Central memory CD8-positive, alpha-beta T cell (primary cell): ENCODE data around the gene IL1R1.

Experiments used
- ATAC-seq: fragments of 150-1000 bp; cut with Tn5 transposase; replicated peaks from 2 replicates; pipeline ENCODE4 v1.10.0; 2022; ENCODE audit warnings: mild to moderate bottlenecking, moderate FRiP score, moderate number of reproducible peaks; ENCODE audit not compliant: poor library complexity, severe bottlenecking; ENCODE audit errors: extremely low read depth
- DNase-seq, 2 donors: peaks; one replicate each; pipeline ENCODE4 v3.0.0; 2021; ENCODE audit warnings: low spot score in 2 of 2
- H3K27ac Mint-ChIP-seq: one replicate; pipeline ENCODE4 v1.8.0; 2022; ENCODE audit warnings: low read depth, mild to moderate bottlenecking, moderate library complexity, mixed read lengths
- H3K27me3 Mint-ChIP-seq: one replicate; pipeline ENCODE4 v1.8.0; 2022; ENCODE audit warnings: mixed read lengths
- H3K36me3 Mint-ChIP-seq: one replicate; pipeline ENCODE4 v1.8.0; 2022; ENCODE audit warnings: mild to moderate bottlenecking, moderate library complexity, mixed read lengths; ENCODE audit not compliant: insufficient read depth
- H3K4me1 Mint-ChIP-seq: one replicate; pipeline ENCODE4 v1.8.0; 2022; ENCODE audit warnings: mixed read lengths
- H3K4me3 Mint-ChIP-seq: one replicate; pipeline ENCODE4 v1.8.0; 2022; ENCODE audit warnings: mild to moderate bottlenecking, moderate library complexity, mixed read lengths
- H3K9me3 Mint-ChIP-seq: one replicate; pipeline ENCODE4 v1.8.0; 2022; ENCODE audit warnings: mixed read lengths

IL1R1 gene

GRCh38 chr2:102226171-102226570 lies 83.6 kb downstream of the IL1R1 start:
- no peaks in the 10 kb centered on the region for H3K9me3 Mint-ChIP-seq
- DNase-seq (no peak), ATAC-seq (no peak)
- peak overlapping the region; percentile 8 for H3K27ac Mint-ChIP-seq
- no peaks in the 10 kb centered on the region for H3K27me3 Mint-ChIP-seq
- peaks cover 7% of the 10 kb centered on the region for H3K36me3 Mint-ChIP-seq
- no peak overlapping the region for H3K4me3 Mint-ChIP-seq
- peaks cover 9% of the 10 kb centered on the region for H3K4me1 Mint-ChIP-seq

DNA sequence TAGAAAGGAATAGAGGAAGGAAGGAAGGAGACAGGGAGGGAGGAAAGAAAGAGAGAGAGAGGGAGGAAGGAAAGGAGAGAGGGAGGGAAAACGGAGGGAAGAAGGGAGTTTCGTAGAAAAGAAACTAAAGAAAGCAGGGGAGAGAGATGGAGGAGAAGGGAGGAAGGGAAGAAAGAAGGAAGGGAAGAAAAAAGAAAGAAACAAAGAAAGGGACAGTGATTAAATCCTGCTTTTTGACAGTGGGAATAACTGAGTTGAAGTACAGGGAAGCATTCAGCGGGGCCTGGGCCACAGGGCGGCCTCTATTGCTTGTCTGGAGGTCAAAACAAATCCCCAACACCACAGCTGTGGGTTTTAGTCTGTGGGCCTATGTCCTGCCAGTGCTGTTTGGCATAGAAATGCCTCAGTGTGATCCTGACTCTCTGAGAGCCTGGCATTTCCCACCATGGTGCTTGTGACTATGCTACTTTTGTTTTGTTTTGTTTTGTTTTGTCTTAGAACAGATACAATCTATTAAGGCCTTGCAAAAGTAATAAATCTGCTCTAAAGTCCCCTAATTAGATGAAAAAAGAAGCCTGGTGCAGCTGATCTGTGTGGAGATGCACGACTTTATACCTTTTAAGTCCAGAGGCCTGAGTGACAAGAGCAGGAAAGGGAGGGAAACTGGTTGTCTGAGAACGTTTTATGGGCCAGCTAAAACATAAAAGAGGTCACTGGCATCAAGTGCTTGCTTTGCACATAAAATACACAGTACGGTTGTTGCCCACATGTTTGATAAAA lies 84.3 kb downstream of the IL1R1 start:
- ATAC-seq (no peak), DNase-seq (no peak)
- Mint-ChIP-seq H3K27me3 (no peaks in the 10 kb centered on the region), H3K36me3 (peaks cover 5% of the 10 kb centered on the region), H3K4me1 (peaks cover 9% of the 10 kb centered on the region), H3K4me3 (no peak overlapping the region), H3K27ac (peak overlapping the region; percentile 8), H3K9me3 (no peaks in the 10 kb centered on the region)

- Mint-ChIP-seq H3K4me1 (peaks cover 9% of the 10 kb centered on the region), H3K9me3 (no peaks in the 10 kb centered on the region), H3K27ac (no peak overlapping the region), H3K27me3 (no peaks in the 10 kb centered on the region), H3K4me3 (no peak overlapping the region), H3K36me3 (peaks cover 4% of the 10 kb centered on the region)
- no peak for ATAC-seq
- DNase-seq, result no peak
Measured at GRCh38 chr2:102229141-102229769, 86.7 kb downstream of the IL1R1 start.
